Fibroblast of lung (primary cell): ENCODE measurements around the gene DHODH.

Experiments used
- CTCF ChIP-seq, 2 donors: IDR thresholded peaks in 1 of 2; conservative IDR thresholded peaks in 1 of 2; 1 replicate in 1 of 2; 2 replicates in 1 of 2; pipeline ENCODE4 v1.5.1; 2011 to 2012; ENCODE audit warnings: low read length in 2 of 2, control low read depth in 1 of 2, inconsistent platforms in 1 of 2, low read depth in 1 of 2, mild to moderate bottlenecking in 1 of 2
- EZH2 ChIP-seq: IDR thresholded peaks from 2 replicates; pipeline ENCODE4 v1.5.1; 2012; ENCODE audit warnings: low read length, control low read depth, mild to moderate bottlenecking; ENCODE audit errors: missing control alignments

GRCh38 chr16:72018470-72018869 is 9.9 kb downstream of the DHODH start:
- no peak for TF ChIP-seq CTCF (conservative IDR thresholded peaks at IDR 0.05 in 1 of 2, IDR thresholded peaks at IDR 0.05 in 1 of 2; ENCODE audit: low read depth in 1 of 2, low read length in 2 of 2)
- no peak for TF ChIP-seq EZH2
